Breast epithelium (tissue), 4 donors: ENCODE data around the gene ZCCHC17. TPM values are rescaled to one million over a fixed set of nuclear protein-coding genes. Genes with fewer than 3 reads are reported as not detected.

ENCODE experiments used
- DNase-seq, 2 donors: peaks; one replicate each; pipeline ENCODE4 v3.0.0-alpha.2; 2019; ENCODE audit warnings: low spot score in 2 of 2
- H3K27ac ChIP-seq, 2 donors: fragments of 200-600 bp; sonication (generic) in 1 of 2; one replicate each; pipeline ENCODE4 v1.5.1; 2016 to 2019; ENCODE audit warnings: mild to moderate bottlenecking in 1 of 2
- H3K27me3 ChIP-seq, 2 donors: fragments of 200-600 bp; sonication (generic) in 1 of 2; one replicate each; pipeline versions ENCODE4 v1.5.1 to v1.6.0; 2017 to 2019; ENCODE audit warnings: control low read depth in 1 of 2, mild to moderate bottlenecking in 1 of 2
- H3K36me3 ChIP-seq: fragments of 200-600 bp; one replicate; pipeline ENCODE4 v1.5.1; 2019
- H3K4me1 ChIP-seq, 2 donors: fragments of 200-600 bp; sonication (generic); one replicate each; pipeline ENCODE4 v1.5.1; 2016 to 2019; ENCODE audit warnings: control low read depth in 1 of 2
- H3K4me3 ChIP-seq, 3 donors: fragments of 200-600 bp; sonication (generic); 1 replicate in 2 of 3; 2 replicates in 1 of 3; pipeline ENCODE4 v1.5.1; 2016 to 2019; ENCODE audit warnings: mild to moderate bottlenecking in 3 of 3, moderate library complexity in 2 of 3
- H3K9me3 ChIP-seq, 2 donors: fragments of 200-600 bp; sonication (generic) in 1 of 2; one replicate each; pipeline ENCODE4 v1.5.1; 2016 to 2019; ENCODE audit warnings: control low read depth in 1 of 2
- CTCF ChIP-seq, 3 donors: fragments of 450-650 bp; IDR thresholded peaks; one replicate each; pipeline ENCODE4 v1.5.1; 2016 to 2017; ENCODE audit warnings: antibody characterized with exemption in 3 of 3, mild to moderate bottlenecking in 3 of 3, moderate library complexity in 3 of 3
- POLR2A ChIP-seq: fragments of 450-650 bp; IDR thresholded peaks from one replicate; pipeline ENCODE4 v1.6.1; 2016; ENCODE audit warnings: antibody characterized with exemption, mild to moderate bottlenecking, moderate library complexity
- POLR2AphosphoS5 ChIP-seq, 3 donors: sonication (generic); formaldehyde crosslinking; IDR thresholded peaks; one replicate each; pipeline ENCODE4 v1.6.1; 2017; ENCODE audit warnings: antibody characterized with exemption in 3 of 3
- intact Hi-C: fragments of 100-400 bp; cut with DNase I; formaldehyde crosslinking; loops from one replicate; pipeline ENCODE4 v1.15.1; 2023; ENCODE audit warnings: low total_unique reads
- total RNA-seq, 3 donors: library from RNA; depleted of rRNA; stranded (reverse); fragments of >200 nt; gene quantifications; one replicate each; pipeline ENCODE4 v1.1.0, GENCODE V29; 2016

The ZCCHC17 gene
- total RNA-seq, 3 donors from 2014 or later: 24.6 to 42.9 (median 29.6) TPM

GRCh38 chr1:31326461-31326860 is 29.6 kb downstream of the ZCCHC17 start:
- H3K27ac ChIP-seq: no peak overlapping the region
- H3K36me3 ChIP-seq: no peaks in the 10 kb centered on the region
- no peaks in the 10 kb centered on the region for H3K9me3 ChIP-seq
- no peaks in the 10 kb centered on the region for H3K4me1 ChIP-seq
- intact Hi-C loops: no loop called here
- H3K27me3 ChIP-seq: no peaks in the 10 kb centered on the region
- TF ChIP-seq POLR2AphosphoS5 (IDR thresholded peaks at IDR 0.05) (no peak), POLR2A (no peak), CTCF (IDR thresholded peaks at IDR 0.05) (no peak)
- H3K4me3 ChIP-seq: no peak overlapping the region
- no peak for DNase-seq

- no peaks in the 10 kb centered on the region for H3K9me3 ChIP-seq
- no peaks in the 10 kb centered on the region for H3K4me1 ChIP-seq
- DNase-seq: no peak
- TF ChIP-seq POLR2A: no peak
- TF ChIP-seq POLR2AphosphoS5 (IDR thresholded peaks at IDR 0.05): no peak
- no peak for TF ChIP-seq CTCF (IDR thresholded peaks at IDR 0.05)
- no peak overlapping the region for H3K4me3 ChIP-seq
- no peaks in the 10 kb centered on the region for H3K36me3 ChIP-seq
- H3K27ac ChIP-seq: no peak overlapping the region
- H3K27me3 ChIP-seq: no peaks in the 10 kb centered on the region
- intact Hi-C loops: no loop called here
Measured at GRCh38 chr1:31327381-31327780, 30.5 kb downstream of the ZCCHC17 start.

- Histone ChIP-seq H3K9me3 (no peaks in the 10 kb centered on the region), H3K4me3 (no peak overlapping the region), H3K36me3 (no peaks in the 10 kb centered on the region), H3K27ac (no peak overlapping the region), H3K4me1 (no peaks in the 10 kb centered on the region), H3K27me3 (no peaks in the 10 kb centered on the region)
- intact Hi-C loops: no loop called here
- DNase-seq: no peak
- peak; percentile 18 to 49 (median 44) for TF ChIP-seq CTCF (IDR thresholded peaks at IDR 0.05)
- TF ChIP-seq POLR2AphosphoS5 (IDR thresholded peaks at IDR 0.05): no peak
- TF ChIP-seq POLR2A: no peak
Measured at GRCh38 chr1:31335007-31335406, 38.2 kb downstream of the ZCCHC17 start.

GRCh38 chr1:31336687-31337467 is 40.0 kb downstream of the ZCCHC17 start:
- intact Hi-C loops: no loop called here
- Histone ChIP-seq H3K4me1 (no peaks in the 10 kb centered on the region), H3K27me3 (no peaks in the 10 kb centered on the region), H3K4me3 (no peak overlapping the region), H3K9me3 (no peaks in the 10 kb centered on the region), H3K27ac (no peak overlapping the region), H3K36me3 (no peaks in the 10 kb centered on the region)
- DNase-seq: no peak
- TF ChIP-seq POLR2AphosphoS5 (IDR thresholded peaks at IDR 0.05): no peak
- TF ChIP-seq POLR2A: no peak
- no peak for TF ChIP-seq CTCF (IDR thresholded peaks at IDR 0.05)

- H3K36me3 ChIP-seq: no peaks in the 10 kb centered on the region
- H3K4me3 ChIP-seq: no peak overlapping the region
- TF ChIP-seq CTCF (IDR thresholded peaks at IDR 0.05) (no peak), POLR2AphosphoS5 (IDR thresholded peaks at IDR 0.05) (no peak), POLR2A (no peak)
- no peaks in the 10 kb centered on the region for H3K4me1 ChIP-seq
- no peak for DNase-seq
- no peak overlapping the region for H3K27ac ChIP-seq
- no peaks in the 10 kb centered on the region for H3K9me3 ChIP-seq
- intact Hi-C loops: no loop called here
- H3K27me3 ChIP-seq: no peaks in the 10 kb centered on the region
Measured at GRCh38 chr1:31344503-31344902, 47.7 kb downstream of the ZCCHC17 start.
